HepG2 (cell line): ENCODE measurements around the gene DDX6. TPM values are rescaled to one million over a fixed set of nuclear protein-coding genes. Genes with fewer than 3 reads are reported as not detected.

Source experiments
- ATAC-seq: fragments of 200-7000 bp; cut with Tn5 transposase; 3 replicates; pipeline ENCODE4 v1.9.1; 2020; ENCODE audit warnings: mild to moderate bottlenecking, moderate library complexity
- BruUV-seq: library from RNA; stranded (reverse); fragments of 400-500 nt; replicated peaks from 2 replicates; lab custom pipeline; 2021; lab: Mats Ljungman, UMichigan
- CTCF ChIA-PET: fragments of 300-600 bp; formaldehyde crosslinking; extraction: SDS; loops from one replicate; lab custom pipeline; 2021; ENCODE audit warnings: low total read pairs, inconsistent platforms, low intra/inter-chr PET ratio; lab: Yijun Ruan, JAX
- POLR2A ChIA-PET: fragments of 350-600 bp; sonication (Branson Sonifier 250); formaldehyde crosslinking; loops from one replicate; lab custom pipeline; 2020; ENCODE audit warnings: antibody characterized with exemption, inconsistent platforms; lab: Yijun Ruan, JAX
- DNase-seq: peaks from one replicate; pipeline ENCODE4 v3.0.0-alpha.2; 2015; ENCODE audit warnings: low spot score
- FAIRE-seq: peaks from 3 replicates; lab custom pipeline; 2011; peaks lifted over from hg19 to GRCh38; lab: Jason Lieb, UNC
- H2AFZ ChIP-seq: one replicate; pipeline ENCODE4 v1.6.1; 2011; ENCODE audit warnings: low read length, inconsistent platforms
- H3K27ac ChIP-seq: fragments of 300-600 bp; 3 replicates; pipeline ENCODE4 v1.8.0; 2011; ENCODE audit warnings: mixed run types, mild to moderate bottlenecking, mixed read lengths, low read length, inconsistent platforms; ENCODE audit not compliant: insufficient read depth; ENCODE audit errors: extremely low read length
- H3K27me3 ChIP-seq, 2 experiments: fragments of 200-600 bp in 1 of 2; 2 replicates in 1 of 2; 3 replicates in 1 of 2; pipeline versions ENCODE4 v1.6.0 to v1.8.0; 2011; ENCODE audit warnings: low read length in 2 of 2, mild to moderate bottlenecking in 2 of 2, moderate library complexity in 2 of 2, inconsistent platforms in 1 of 2; ENCODE audit not compliant: insufficient read depth in 2 of 2, control insufficient read depth in 1 of 2
- H3K36me3 ChIP-seq, 2 experiments: fragments of 200-600 bp in 1 of 2; replicated peaks in 1 of 2; 2 replicates in 1 of 2; 3 replicates in 1 of 2; pipeline versions ENCODE4 v1.5.1 to v1.8.0; 2011; ENCODE audit warnings: low read length in 2 of 2, inconsistent platforms in 1 of 2; ENCODE audit not compliant: insufficient read depth in 2 of 2, control insufficient read depth in 1 of 2
- H3K4me1 ChIP-seq: 2 replicates; pipeline ENCODE4 v1.5.1; 2012; ENCODE audit warnings: low read length, inconsistent platforms; ENCODE audit not compliant: insufficient read depth
- H3K4me2 ChIP-seq: 2 replicates; pipeline ENCODE4 v1.6.0; 2011; ENCODE audit warnings: low read depth, low read length, inconsistent platforms
- H3K4me3 ChIP-seq, 3 experiments: fragments of 200-600 bp in 1 of 3; sonication (generic), shearing (Covaris generic) in 1 of 3; replicated peaks in 1 of 3; 2 replicates each; pipeline ENCODE4 v1.5.1; 2011 to 2016; ENCODE audit warnings: low read length in 3 of 3, inconsistent platforms in 2 of 3, low read depth in 2 of 3, mild to moderate bottlenecking in 2 of 3, control low read depth in 1 of 3, mixed read lengths in 1 of 3; ENCODE audit not compliant: insufficient read depth in 1 of 3
- H3K79me2 ChIP-seq: one replicate; pipeline ENCODE4 v1.6.1; 2011; ENCODE audit warnings: low read length, inconsistent platforms; ENCODE audit not compliant: insufficient read depth
- H3K9ac ChIP-seq: 2 replicates; pipeline ENCODE4 v1.6.0; 2011; ENCODE audit warnings: mild to moderate bottlenecking, low read depth, low read length, inconsistent platforms; ENCODE audit not compliant: insufficient read depth
- H3K9me3 ChIP-seq: 2 replicates; pipeline ENCODE4 v1.5.1; 2012; ENCODE audit warnings: mild to moderate bottlenecking, low read length
- H4K20me1 ChIP-seq: 2 replicates; pipeline ENCODE4 v1.6.0; 2011; ENCODE audit warnings: inconsistent platforms, mild to moderate bottlenecking, low read length, moderate library complexity; ENCODE audit not compliant: insufficient read depth
- ZNF510 ChIP-seq: sonication (generic); formaldehyde crosslinking; IDR thresholded peaks from 2 replicates; pipeline ENCODE4 v1.4.0; 2020; ENCODE audit warnings: low read depth, mild to moderate bottlenecking, missing genetic modification reagents
- ZNF672 ChIP-seq: sonication (generic); formaldehyde crosslinking; IDR thresholded peaks from 2 replicates; pipeline ENCODE4 v1.8.1; 2022; ENCODE audit warnings: missing genetic modification reagents
- ZNF839 ChIP-seq: sonication (generic); formaldehyde crosslinking; IDR thresholded peaks from 2 replicates; pipeline ENCODE4 v1.4.0; 2020; ENCODE audit warnings: missing genetic modification reagents, mild to moderate bottlenecking, borderline replicate concordance
- ZNF883 ChIP-seq: sonication (generic); formaldehyde crosslinking; IDR thresholded peaks from 2 replicates; pipeline ENCODE4 v1.5.1; 2020; ENCODE audit warnings: mild to moderate bottlenecking, missing genetic modification reagents; ENCODE audit errors: not compliant biosample characterization
- WGBS: methylation state at CpG from one replicate; pipeline ENCODE4 v1.1.6; 2017; ENCODE audit warnings: low lambda C conversion rate; 5-methylcytosine and 5-hydroxymethylcytosine counted together
- in situ Hi-C: cut with HindIII; loops from 2 replicates; pipeline ENCODE4 v1.10.0; 2017; ENCODE audit warnings: low pct_unique_long_range_greater_than_20kb; ENCODE audit not compliant: extremely low pct_ligation_motif_present
- intact Hi-C: fragments of 100-400 bp; cut with micrococcal nuclease; formaldehyde crosslinking; loops from one replicate; pipeline ENCODE4 v1.10.0; 2022; ENCODE audit not compliant: unreplicated experiment
- polyA plus RNA-seq, 8 experiments: library from polyadenylated mRNA; depleted of rRNA in 3 of 8; stranded (reverse) in 7 of 8; unstranded in 1 of 8; fragments of >200 nt; fragmentation: Illumina TruSeq in 4 of 8; extraction: Trizol in 4 of 8; gene quantifications; 2 replicates each; pipeline versions ENCODE4 v1.2.1 to v1.2.3, GENCODE V29; 2011 to 2016; ENCODE audit warnings: low read depth in 4 of 8, missing spikeins in 1 of 8, mixed read lengths in 1 of 8; ENCODE audit not compliant: insufficient read depth in 1 of 8
- total RNA-seq, 5 experiments: library from RNA; depleted of rRNA; stranded (reverse); fragments of >200 nt; fragmentation: Illumina TruSeq; extraction: Trizol; gene quantifications; 2 replicates each; pipeline ENCODE4 v1.2.3, GENCODE V29; 2016; ENCODE audit warnings: low read depth in 1 of 5
- TF ChIP-seq, protein P1 (sequence below), 2 experiments: fragments of 450-650 bp in 1 of 2; sonication (generic) in 1 of 2; formaldehyde crosslinking in 1 of 2; IDR thresholded peaks; 2 replicates each; pipeline versions ENCODE4 v1.6.1 to v1.8.0; 2016 to 2022; ENCODE audit warnings: antibody characterized with exemption in 1 of 2, mild to moderate bottlenecking in 1 of 2, missing genetic modification reagents in 1 of 2

DDX6 gene
- total and polyA plus RNA-seq, 2 of the 13 experiments (the other 11 are each of a cell fraction or from before 2014, with no cell fraction given), result 20.9 to 59.2 TPM

DNA sequence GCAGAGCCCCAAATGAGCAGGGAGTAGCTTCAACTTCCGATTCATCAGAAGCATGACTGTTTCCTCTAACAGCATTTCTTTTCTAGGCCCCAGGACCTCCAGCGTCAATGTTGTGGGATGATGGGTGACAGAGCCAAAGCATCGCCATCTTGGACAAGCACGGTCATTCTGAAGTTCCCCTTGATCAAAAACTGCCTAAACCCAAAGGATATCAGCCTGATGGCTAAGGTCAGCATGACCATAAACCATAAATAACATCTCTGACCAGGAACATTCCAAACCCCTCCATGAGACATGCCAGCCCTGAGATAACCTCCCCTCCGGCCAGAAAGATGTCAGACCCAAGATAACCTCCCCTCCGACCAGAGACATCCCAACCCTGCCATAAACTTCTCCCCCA is 82.7 kb downstream of the DDX6 start (continued):
- TF ChIP-seq, protein P1, sequence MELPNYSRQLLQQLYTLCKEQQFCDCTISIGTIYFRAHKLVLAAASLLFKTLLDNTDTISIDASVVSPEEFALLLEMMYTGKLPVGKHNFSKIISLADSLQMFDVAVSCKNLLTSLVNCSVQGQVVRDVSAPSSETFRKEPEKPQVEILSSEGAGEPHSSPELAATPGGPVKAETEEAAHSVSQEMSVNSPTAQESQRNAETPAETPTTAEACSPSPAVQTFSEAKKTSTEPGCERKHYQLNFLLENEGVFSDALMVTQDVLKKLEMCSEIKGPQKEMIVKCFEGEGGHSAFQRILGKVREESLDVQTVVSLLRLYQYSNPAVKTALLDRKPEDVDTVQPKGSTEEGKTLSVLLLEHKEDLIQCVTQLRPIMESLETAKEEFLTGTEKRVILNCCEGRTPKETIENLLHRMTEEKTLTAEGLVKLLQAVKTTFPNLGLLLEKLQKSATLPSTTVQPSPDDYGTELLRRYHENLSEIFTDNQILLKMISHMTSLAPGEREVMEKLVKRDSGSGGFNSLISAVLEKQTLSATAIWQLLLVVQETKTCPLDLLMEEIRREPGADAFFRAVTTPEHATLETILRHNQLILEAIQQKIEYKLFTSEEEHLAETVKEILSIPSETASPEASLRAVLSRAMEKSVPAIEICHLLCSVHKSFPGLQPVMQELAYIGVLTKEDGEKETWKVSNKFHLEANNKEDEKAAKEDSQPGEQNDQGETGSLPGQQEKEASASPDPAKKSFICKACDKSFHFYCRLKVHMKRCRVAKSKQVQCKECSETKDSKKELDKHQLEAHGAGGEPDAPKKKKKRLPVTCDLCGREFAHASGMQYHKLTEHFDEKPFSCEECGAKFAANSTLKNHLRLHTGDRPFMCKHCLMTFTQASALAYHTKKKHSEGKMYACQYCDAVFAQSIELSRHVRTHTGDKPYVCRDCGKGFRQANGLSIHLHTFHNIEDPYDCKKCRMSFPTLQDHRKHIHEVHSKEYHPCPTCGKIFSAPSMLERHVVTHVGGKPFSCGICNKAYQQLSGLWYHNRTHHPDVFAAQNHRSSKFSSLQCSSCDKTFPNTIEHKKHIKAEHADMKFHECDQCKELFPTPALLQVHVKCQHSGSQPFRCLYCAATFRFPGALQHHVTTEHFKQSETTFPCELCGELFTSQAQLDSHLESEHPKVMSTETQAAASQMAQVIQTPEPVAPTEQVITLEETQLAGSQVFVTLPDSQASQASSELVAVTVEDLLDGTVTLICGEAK (IDR thresholded peaks at IDR 0.05), result no peak
- TF ChIP-seq, protein P1 (CRISPR knock-in tag; IDR thresholded peaks at IDR 0.05), result no peak

DNA sequence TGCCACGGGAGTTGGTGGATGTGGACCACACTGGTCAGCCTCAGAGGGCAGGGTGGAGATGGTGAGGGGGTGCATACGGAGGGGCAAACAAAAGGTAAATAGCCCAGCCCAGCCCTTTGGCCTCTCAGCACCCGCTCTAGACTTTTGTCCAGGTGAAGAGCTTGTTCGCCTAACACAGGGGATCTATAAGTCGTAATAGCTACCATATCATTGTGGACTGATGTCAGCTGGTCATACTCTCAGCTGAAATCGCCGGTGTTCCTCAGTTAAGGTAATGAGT is 84.5 kb downstream of the DDX6 start:
- no peaks in the 10 kb centered on the region for H3K79me2 ChIP-seq
- DNase-seq (no peak), FAIRE-seq (no peak), ATAC-seq (no peak)
- no peak overlapping the region for H3K4me2 ChIP-seq
- POLR2A ChIA-PET, result no interaction called here
- CTCF ChIA-PET, result no interaction called here
- no peak overlapping the region for H3K4me3 ChIP-seq
- H3K4me1 ChIP-seq, result peaks cover 11% of the 10 kb centered on the region; the same call in 1 of the 2 replicates
- in situ Hi-C loops (no loop called here), intact Hi-C loops (no loop called here)
- no TSS peak for BruUV-seq
- H3K27me3 ChIP-seq, result peaks cover 1 to 9% of the 10 kb centered on the region in 2 experiments; a peak in 2 of 5 replicates
- no peaks in the 10 kb centered on the region for H4K20me1 ChIP-seq
- 60% methylated on average over 7 of the region's 7 CpGs for whole genome bisulfite sequencing
- no peak overlapping the region for H3K27ac ChIP-seq
- H2AFZ ChIP-seq, result no peak overlapping the region
- H3K36me3 ChIP-seq, result no peaks in the 10 kb centered on the region
- no peak overlapping the region for H3K9ac ChIP-seq
- H3K9me3 ChIP-seq, result no peaks in the 10 kb centered on the region
- TF ChIP-seq ZNF883 (CRISPR knock-in tag), result no peak
- TF ChIP-seq ZNF510, result no peak
- no peak for TF ChIP-seq ZNF839 (CRISPR knock-in tag)
- TF ChIP-seq ZNF672 (CRISPR knock-in tag), result no peak
